HG03565 (cell line): Measurements from ENCODE around the gene DNAI1.
"Not testable (repeated sequence)": the region's sequence is repeated elsewhere in the genome, so short reads cannot be mapped to it uniquely, and the experiment has no call there.

Experiments used
- ATAC-seq: cut with Tn5 transposase; IDR thresholded peaks from one replicate; pipeline ENCODE4 v1.9.1; 2021; ENCODE audit warnings: mild to moderate bottlenecking, moderate library complexity; ENCODE audit not compliant: unreplicated experiment

DNAI1 gene

DNA sequence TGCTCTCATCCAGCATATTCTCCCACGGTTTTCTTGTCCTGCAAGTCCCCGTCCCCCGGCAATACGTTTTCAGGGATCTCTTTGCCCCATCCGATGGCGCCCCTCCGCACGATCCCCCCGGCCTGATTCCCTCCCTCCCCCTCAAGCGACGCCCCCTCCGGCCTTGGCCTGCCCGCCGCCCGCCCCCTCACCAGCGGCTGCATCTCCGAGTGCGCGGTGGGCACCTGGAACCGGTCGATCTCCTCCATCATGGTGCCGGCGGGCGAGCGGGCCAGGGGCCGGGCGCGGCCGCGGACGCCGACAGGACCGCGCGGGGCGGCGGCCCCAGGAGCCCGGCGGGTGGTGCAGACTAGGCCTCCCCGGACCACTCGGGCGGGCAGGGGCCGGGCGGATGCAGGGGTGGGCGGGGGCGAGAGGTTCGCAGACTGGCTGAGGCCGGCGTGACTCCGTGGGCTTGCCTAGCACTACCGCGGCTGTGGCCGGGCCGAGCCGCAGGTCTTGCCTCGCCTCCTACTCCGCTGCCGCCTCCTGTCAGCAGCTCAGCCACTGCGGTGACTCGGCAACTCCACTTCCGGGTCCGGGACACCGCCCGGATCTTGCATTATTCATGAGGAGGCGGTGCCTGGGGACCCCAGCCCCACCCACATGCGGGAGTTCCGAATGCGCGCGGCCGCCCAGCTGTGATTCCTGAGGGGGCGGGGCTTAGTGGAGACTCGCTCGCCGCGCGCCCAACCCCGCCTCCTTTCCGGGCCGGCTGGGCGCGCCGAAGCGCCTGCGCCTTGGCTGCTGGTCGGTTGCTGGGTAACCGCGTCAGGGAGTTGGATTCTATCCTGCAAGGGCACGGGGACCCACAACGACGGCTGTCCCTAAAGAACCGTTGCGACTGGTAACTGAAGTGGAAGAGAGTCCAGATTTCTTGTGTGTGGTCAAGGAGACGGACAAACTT lies at the start of gene DNAI1, which contains the start of gene FAM219A:
Gene DNAI1 (plus strand): TSS at position 793 of the 946 bp plus-strand sequence. CDS start 201 bp downstream, outside the sequence.
Gene FAM219A (minus strand): TSS at position 558 of the 946 bp plus-strand sequence. CDS start 307 bp downstream, at position 251.
- ATAC-seq = peak; percentile 97

DNA sequence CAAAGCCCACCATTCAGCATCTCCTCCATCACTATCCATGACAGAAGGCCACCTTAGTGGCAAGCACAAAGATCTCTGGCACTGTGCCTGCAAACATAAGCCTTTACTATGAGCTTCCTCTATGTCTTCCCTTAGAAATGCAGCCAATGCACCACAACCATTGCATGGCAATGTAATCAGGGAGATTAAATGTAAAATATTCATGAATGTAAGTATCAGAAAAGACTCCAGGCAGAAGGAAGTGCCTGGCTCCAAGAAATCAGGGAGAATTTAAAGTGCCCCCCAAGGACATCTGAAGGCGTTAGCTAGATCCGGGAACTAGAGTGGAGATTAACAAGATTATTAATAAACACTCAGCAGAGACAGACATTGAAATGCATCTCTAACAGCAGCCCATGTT lies 49.5 kb upstream of the DNAI1 start:
- ATAC-seq = no peak

DNA sequence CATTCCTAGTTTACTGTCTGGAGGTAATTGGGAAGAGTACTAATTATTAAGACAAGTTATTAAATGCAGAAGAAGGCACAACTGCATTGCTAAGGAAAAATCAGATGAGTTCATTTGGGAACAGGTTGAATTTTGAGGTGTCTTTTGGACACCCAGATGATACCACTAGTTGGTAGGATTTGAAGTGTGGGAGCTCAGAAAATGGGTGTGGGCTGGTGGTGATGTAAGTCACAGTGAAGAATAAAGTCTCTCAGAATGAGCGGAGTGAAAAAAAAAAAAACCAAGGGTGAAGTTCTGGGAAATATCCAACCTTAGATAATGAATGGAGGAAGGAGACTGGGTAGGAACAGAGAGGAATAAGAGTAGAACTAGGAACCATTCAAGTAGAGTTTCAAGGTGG lies 46.3 kb upstream of the DNAI1 start:
- no peak for ATAC-seq

DNA sequence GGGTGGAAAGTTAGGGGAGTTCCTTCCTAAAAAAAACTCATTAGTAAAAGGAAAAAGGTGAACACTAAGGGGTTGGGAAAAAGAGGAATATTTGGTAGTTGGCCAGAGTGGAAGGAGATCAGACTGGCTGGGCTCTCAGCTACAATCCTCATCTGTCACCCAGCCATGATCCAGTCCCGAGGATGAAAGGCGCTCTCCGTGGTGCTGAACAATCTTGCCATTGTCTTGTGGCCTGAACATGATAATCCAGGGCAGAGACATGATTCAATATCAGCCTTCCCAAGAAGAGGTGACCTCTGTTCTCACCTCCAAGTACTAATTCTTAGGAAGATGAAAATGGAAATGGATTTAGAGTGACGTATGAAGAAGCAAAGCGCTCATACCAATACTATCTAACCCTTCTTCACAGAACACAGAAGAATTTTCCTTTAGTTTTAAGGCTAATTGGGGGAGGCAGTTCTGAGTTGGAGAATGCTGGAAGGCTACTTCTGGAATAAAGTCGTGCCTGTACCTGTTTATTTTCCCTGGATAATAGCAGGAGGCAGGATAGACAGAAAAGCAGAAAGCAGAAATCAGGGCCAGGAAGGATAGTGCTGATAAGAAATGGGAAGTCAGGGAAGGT lies 45.3 kb upstream of the DNAI1 start:
- ATAC-seq = no peak

DNA sequence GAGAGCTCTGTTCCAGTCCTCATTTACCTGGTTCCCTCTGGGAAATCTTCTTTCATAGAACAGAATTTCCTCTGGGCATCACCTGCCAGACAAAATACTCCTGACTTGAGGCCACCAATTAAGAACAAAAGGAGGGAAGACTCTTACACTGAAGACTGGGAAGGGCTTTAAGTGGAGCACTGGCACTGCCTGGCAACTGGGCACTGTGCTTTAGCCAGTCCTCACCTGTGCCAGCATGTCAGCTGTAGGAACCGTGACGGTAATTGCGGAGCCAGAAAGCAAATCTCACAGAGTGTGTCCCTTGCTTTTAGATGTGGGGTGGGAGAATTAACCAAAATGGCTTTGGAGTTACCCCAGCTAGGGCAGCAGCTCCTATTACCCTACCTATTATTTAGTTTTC lies 40.9 kb upstream of the DNAI1 start:
- no peak for ATAC-seq

DNA sequence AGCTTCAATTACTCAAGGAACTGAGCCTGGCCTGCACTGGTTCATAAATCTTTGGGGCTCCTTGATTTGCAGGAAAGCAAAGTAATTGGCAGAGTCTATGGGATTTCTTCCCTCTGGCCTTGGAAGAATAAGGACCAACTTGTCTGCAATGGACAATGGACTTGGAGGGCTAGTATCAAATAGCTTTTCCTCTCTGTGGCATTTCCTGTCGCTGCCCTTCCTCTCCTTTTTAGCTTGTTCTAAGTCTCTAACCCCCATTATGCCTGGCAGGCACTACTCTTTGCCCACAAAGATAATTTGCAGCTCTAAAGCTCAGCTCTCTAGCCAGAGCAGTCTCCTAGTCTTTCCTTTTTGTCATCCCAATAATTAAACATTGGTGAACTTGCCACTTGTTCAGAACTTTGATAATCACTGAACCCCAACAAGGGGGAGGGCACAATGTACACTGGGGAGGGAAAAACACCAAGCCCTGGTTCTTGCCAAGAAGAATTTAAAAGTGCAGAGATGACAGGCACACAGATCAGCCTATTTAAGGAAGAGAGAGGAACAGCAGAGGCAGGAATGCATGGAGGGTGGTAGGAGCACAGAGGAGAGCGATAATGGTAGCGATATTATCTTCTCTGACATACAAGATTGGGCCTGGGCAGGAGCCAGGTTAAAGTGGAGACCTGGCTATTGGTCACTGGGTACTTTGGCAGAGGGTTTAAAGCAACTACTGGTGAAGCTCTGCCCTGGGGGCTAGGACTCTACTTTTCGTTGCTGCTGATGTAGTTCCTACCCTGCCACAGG lies 38.7 kb upstream of the DNAI1 start:
- no peak for ATAC-seq

DNA sequence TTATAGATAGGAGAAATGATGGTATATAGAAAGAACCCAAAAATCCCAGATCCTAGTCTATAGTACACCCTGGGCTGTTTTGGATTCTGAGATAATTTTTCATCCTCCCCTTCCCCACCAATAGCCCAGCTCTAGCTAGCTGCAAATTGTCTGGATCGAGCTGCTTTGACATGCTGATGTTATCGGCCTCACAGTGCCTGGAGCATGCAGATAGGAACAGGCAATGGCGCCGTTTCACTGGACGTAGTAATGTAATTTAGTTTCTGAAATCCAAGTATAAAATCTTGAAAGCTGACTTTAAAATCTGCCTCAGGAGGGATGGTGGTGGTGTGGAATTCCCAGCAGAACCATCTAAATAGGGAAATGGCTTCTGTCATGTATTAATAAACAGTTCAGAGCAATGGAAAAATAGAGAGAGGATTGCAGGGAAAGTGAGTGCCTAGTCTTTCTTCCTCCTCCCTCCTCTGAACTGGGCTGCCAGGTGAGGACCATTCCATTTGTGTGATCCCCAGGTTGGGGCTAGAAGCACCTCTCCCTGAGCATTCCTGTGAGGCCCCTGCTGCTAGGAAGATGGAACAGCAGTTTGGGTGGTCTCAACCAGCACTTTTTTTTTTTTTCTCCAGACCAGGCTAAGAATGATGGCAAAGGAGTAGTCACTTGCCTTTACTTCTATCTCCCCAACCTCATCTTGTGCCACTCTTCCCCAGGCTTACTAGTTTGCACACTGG lies 32.1 kb upstream of the DNAI1 start:
- ATAC-seq = no peak

DNA sequence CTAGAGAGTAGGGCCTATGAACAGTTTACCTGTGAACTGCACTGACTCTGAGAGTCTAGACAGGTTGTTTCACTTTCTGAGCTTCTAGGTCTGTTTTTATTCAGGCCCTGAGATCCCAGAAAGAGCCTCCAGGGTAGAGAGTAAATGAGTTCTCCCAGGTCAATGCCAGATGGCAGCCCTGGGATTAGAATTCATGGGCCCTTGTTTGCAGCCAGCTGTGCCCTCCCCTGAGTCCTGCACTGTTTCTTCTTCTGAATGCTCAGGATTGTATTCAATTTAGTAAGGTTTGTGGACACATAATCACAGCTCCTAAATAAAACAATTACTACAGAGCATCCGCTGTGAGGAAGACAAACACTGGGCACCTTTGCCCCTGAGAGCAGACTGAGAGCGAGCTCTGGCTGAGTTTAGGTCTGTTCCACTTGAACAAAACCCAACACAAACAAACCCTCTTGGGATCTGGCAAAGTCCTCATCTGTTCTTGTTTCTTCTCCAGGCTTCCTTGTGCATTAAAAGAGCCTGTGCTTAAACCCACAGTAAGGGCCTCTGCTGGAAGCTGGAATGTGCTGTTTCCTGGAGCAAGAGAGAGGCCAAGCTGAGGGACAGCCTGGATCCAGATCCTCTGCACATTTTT lies 30.2 kb upstream of the DNAI1 start:
- ATAC-seq = no peak

DNA sequence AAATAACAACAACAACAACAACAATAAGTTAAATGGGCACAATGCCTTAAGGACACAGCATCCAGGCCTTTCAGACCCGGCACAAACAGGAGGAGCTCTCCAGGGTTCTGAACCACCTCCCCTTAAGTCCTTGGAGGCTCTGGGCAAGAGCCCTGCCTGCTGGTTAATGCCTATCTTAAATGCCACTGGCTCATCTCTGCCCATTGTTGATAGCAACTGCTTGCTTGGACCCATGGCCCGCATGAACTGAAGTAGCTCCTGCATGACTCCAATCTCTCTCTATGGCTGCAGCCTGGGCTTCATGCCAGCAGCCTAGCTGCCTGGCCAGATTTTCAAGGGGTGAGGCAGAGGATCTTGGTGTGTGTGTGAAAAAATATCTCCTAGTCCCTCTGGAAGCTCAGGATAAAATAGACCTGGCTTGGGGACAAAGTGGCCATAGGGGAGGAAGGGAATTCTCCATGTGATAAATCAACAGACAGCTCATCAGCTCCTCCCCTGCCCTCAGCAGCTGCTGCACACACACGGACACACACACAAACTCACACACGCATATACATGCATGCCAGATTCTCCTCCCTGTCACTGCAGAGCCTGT lies 27.7 kb upstream of the DNAI1 start:
- no peak for ATAC-seq

DNA sequence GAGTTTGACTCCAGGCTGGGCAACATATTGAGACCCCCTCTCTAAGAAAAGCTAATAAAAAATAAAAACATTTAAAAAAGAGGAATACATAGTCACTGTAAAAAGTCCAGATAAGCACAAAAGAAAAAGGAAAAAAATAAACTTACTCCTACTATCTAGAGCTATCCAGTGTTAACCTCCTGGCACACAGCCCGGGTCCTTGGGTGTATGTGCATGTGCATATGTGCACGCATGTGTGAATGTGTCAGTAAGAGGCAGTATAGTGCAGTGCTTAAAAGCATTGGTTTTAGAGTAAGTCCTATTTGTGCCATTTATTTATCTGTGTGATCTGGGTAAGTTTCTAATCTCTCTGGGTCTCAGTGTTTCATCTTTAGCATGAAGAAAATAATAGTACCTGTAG lies 26.9 kb upstream of the DNAI1 start:
- no peak for ATAC-seq

DNA sequence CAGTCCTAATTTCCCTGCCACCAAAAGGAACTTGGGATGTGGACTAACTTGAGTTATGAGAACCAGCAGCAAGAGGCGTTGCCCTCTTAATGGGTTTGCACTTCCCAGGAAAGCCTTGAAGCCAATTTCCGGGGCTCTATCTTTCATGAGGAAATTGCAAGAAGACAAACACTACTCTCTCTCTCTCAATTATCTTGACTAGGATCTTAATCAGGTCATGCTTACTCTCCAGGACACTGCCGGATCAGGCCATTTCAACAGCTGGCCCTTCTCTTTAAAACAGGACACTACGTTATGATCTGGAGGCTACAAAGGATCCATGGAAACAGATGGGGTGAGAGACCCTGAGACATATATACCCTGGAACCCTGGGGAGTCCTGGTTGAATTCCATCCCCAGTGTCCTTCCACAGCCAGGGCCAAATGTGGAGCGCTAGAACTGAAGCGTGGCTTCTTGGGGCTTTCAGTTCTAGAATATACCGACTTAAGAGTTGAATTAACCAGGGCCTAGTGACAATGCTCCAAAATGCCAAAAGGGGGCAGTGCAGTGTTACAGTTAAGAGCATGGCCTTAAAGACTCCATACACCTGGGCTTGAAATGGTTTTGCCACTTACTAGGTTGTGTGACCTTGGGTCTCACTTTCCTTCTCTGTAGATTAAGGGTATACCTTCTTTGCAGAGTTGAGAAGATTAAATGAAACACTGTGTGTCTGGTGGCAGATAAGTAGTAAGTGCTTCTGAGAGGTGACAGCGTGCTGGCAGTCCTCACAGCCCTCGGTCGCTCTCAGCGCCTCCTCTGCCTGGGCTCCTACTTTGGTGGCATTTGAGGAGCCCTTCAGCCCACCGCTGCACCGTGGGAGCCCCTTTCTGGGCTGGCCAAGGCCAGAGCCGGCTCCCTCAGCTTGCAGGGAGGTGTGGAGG lies 21.3 kb upstream of the DNAI1 start:
- ATAC-seq = no peak

DNA sequence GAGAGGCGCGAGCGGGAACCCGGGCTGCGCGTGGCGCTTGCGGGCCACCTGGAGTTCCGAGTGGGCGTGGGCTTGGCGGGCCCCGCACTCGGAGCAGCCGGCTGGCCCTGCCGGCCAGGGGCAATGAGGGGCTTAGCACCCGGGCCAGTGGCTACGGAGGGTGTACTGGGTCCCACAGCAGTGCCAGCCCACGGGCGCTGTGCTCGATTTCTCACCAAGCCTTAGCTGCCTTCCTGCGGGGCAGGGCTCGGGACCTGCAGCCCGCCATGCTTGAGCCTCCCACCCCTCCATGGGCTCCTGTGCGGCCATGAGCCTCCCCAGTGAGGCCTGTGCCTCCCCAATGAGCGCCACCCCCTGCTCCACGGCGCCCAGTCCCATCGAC lies 20.7 kb upstream of the DNAI1 start:
- not testable (repeated sequence) for ATAC-seq

DNA sequence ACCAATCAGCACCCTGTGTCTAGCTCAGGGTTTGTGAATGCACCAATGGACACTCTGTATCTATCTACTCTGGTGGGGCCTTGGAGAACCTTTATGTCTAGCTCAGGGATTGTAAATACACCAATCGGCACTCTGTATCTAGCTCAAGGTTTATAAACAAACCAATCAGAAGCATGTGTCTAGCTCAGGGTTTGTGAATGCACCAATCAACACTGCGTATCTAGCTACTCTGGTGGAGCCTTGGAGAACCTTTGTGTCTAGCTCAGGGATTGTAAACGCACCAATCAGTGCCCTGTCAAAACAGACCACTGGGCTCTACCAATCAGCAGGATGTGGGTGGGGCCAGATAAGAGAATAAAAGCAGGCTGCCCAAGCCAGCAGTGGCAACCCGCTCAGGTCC lies 20.1 kb upstream of the DNAI1 start:
- ATAC-seq = not testable (repeated sequence)

DNA sequence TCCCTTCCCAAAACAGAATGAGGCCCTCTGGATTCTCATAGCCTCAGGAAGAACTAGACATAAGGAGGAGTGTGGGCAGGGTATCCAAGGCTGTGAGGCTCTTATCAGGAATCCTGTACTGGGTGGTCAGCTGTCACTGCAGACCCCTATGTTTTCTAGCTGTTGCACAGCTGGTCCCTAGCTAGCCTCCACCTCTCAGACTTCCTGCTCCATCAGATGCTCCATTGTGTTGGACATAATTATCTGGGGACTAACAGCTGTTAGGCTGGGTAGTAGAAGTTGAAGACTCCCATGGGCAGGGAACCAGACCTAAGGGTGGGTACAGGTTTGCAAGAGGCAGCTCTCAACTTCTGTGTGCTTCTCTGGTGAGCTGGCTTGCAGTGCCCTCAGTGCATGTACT lies 18.6 kb upstream of the DNAI1 start:
- no peak for ATAC-seq

DNA sequence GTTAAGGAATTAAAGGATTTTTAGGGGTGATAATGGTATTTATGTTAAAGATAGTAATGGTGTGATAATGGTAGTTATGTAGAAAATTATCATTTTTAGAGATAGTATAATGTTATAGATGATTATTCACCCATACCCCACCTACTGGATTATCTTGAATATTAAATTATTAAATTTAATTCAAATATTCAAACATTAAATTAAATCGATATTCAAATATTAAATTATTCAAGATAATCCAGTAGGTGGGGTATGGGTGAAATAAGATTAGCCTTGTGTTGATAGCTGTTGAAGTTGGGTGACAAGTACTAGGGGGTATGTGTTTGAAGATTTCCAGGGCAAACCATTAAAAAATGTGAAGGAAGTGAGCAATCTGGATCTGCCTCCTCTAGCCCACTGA lies 15.8 kb upstream of the DNAI1 start:
- ATAC-seq = no peak

DNA sequence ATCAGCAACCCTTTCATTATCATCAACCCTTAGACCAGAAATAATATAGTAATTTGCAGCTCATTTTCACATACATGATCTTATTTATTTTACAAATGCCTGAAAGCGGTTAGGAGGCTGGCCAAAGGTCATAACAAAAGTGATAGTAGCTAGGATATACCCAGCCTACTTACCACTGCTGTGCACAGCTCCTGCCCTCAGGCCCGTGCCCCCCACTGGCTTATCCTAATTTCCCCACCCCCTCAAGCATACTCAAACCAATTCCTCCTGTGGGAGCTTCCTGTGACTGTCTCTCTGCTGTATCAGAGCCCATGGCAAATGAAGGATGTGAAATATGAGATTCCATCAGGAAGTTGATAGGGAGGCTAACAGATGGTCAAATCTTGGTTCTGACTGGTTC lies 15.1 kb upstream of the DNAI1 start:
- no peak for ATAC-seq

DNA sequence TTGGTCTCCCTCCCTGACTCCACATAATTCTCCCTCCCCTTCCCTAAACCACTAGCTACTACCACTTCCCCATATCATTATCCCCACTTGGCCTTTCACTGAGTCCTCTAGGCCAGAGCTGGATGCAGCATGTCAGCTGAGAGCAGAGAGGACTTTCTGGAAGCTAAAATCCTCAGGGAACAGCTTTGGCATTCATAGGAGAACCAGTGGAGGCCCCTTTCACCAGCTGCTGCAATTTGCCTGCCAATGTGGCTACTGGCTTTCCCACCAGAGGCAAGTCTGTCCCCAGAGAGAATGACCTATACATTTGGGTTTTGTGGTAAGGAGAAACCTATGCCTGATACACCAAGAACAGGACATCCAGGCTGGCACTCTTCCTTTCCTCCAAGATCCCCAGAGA lies 14.6 kb upstream of the DNAI1 start:
- ATAC-seq = no peak

DNA sequence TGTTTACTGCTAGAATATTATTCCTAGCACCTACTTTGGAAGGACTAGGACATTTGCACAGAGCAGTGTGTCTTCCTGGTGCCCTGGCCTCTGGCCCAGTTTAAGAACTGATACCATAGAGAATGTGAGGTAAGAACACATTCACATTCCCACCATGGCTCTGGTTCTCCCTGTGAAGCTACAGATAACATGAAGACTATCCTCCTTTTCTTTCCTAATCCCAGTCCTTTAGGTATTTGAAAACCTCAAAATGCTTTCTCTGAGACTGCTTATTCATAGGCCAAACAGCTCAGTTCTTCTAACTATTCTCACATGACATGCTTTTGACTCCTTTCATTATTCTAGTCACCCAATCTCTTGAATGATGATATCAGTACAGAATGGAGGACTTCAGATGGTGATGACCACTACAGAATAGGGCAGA lies 12.1 kb upstream of the DNAI1 start:
- no peak for ATAC-seq

DNA sequence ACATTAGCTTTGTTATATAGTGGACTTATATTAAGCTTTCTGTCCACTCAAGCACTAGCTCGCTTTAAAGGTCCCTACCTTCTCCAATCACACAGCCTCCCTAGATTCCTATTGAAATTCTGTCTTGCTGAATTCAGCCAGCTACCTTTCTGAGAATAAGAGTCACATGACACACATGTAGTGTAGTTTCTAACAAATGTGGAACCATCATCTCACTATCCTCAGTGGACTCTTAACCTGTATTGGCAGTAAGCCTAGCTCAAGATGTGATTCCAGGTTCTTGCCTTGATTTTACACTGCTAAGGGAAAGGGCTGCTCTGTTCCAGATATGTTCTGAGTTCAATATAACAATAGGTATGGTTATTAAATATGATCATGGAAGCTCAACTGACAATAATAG lies 11.7 kb upstream of the DNAI1 start:
- ATAC-seq = no peak
